HuH-7.5 (cell line): ENCODE data around the gene SFR1.

Experiments used
- DNase-seq: peaks from one replicate; pipeline ENCODE4 v3.0.0; 2011; ENCODE audit warnings: low spot score

The SFR1 gene

GRCh38 chr10:104121485-104122224, at the start of gene SFR1:
SFR1 (plus strand) TSS chr10:104122171; CDS start chr10:104122184, 13 bp downstream.
- DNase-seq: peak; percentile 80

GRCh38 chr10:104072786-104073185, 49.2 kb upstream of the SFR1 start:
- no peak for DNase-seq

GRCh38 chr10:104074505-104074904, 47.5 kb upstream of the SFR1 start:
- no peak for DNase-seq

GRCh38 chr10:104076743-104077160, 45.2 kb upstream of the SFR1 start:
- no peak for DNase-seq

- DNase-seq: no peak
Observed at GRCh38 chr10:104077247-104077646, 44.7 kb upstream of the SFR1 start.

- no peak for DNase-seq
Observed at GRCh38 chr10:104077663-104078151, 44.3 kb upstream of the SFR1 start.

- no peak for DNase-seq
Observed at GRCh38 chr10:104080762-104081161, 41.2 kb upstream of the SFR1 start.

GRCh38 chr10:104081998-104082397, 40.0 kb upstream of the SFR1 start:
- no peak for DNase-seq

GRCh38 chr10:104084482-104085142, 37.4 kb upstream of the SFR1 start:
- DNase-seq: no peak

GRCh38 chr10:104085801-104086400, 36.1 kb upstream of the SFR1 start, which contains the start of gene COL17A1:
COL17A1 (minus strand) TSS chr10:104085880; CDS start chr10:104080673, 5,207 bp downstream.
- no peak for DNase-seq

- no peak for DNase-seq
Observed at GRCh38 chr10:104088239-104088638, 33.7 kb upstream of the SFR1 start.

GRCh38 chr10:104089621-104090020, 32.4 kb upstream of the SFR1 start:
- no peak for DNase-seq

GRCh38 chr10:104090611-104091010, 31.4 kb upstream of the SFR1 start:
- DNase-seq: no peak

GRCh38 chr10:104092749-104093148, 29.2 kb upstream of the SFR1 start:
- DNase-seq: no peak

- no peak for DNase-seq
Observed at GRCh38 chr10:104096692-104097091, 25.3 kb upstream of the SFR1 start.

GRCh38 chr10:104098358-104098925, 23.5 kb upstream of the SFR1 start:
- no peak for DNase-seq

GRCh38 chr10:104099269-104099668, 22.7 kb upstream of the SFR1 start:
- DNase-seq: no peak

GRCh38 chr10:104099941-104100340, 22.0 kb upstream of the SFR1 start:
- no peak for DNase-seq

GRCh38 chr10:104100795-104101194, 21.2 kb upstream of the SFR1 start:
- no peak for DNase-seq

- DNase-seq: no peak
Observed at GRCh38 chr10:104101902-104102301, 20.1 kb upstream of the SFR1 start.

GRCh38 chr10:104103956-104104355, 18.0 kb upstream of the SFR1 start:
- no peak for DNase-seq

GRCh38 chr10:104104418-104104817, 17.6 kb upstream of the SFR1 start:
- no peak for DNase-seq

- no peak for DNase-seq
Observed at GRCh38 chr10:104104926-104105325, 17.0 kb upstream of the SFR1 start.
